Astrocyte of the cerebellum (primary cell): Measurements from ENCODE around the gene NUDT16.

Source experiments
- DNase-seq: peaks from one replicate; pipeline ENCODE4 v3.0.0-alpha.2; 2011; ENCODE audit warnings: low read depth
- H3K4me3 ChIP-seq: 2 replicates; pipeline ENCODE4 v1.5.1; 2011; ENCODE audit warnings: mild to moderate bottlenecking, low read depth, low read length, moderate library complexity
- CTCF ChIP-seq: IDR thresholded peaks from 2 replicates; pipeline ENCODE4 v1.5.1; 2012; ENCODE audit warnings: low read length, low read depth, moderate library complexity, mild to moderate bottlenecking; ENCODE audit errors: missing control alignments
- in situ Hi-C: cut with HindIII; loops from 2 replicates; pipeline ENCODE4 v1.10.0; 2017; ENCODE audit warnings: low sequenced_read_pairs

The NUDT16 gene

GRCh38 chr3:131386429-131387165, 5.0 kb downstream of the NUDT16 start:
- no peak for DNase-seq
- in situ Hi-C loops: no loop called here

GRCh38 chr3:131387796-131388489, 6.4 kb downstream of the NUDT16 start:
- no peak overlapping the region for H3K4me3 ChIP-seq
- DNase-seq: no peak
- TF ChIP-seq CTCF: no peak
- in situ Hi-C loops: no loop called here

More at GRCh38 chr3:131386429-131387165, 5.0 kb downstream of the NUDT16 start:
- H3K4me3 ChIP-seq: no peak overlapping the region
- TF ChIP-seq CTCF: no peak

- no peak overlapping the region for H3K4me3 ChIP-seq
- TF ChIP-seq CTCF: no peak
- no peak for DNase-seq
- in situ Hi-C loops: no loop called here
Observed at GRCh38 chr3:131388490-131388799, 6.9 kb downstream of the NUDT16 start.

- no peak overlapping the region for H3K4me3 ChIP-seq
- no peak for TF ChIP-seq CTCF
- in situ Hi-C loops: no loop called here
- no peak for DNase-seq
Observed at GRCh38 chr3:131390331-131390730, 8.8 kb downstream of the NUDT16 start.

GRCh38 chr3:131393051-131393450, 11.5 kb downstream of the NUDT16 start:
- no peak for TF ChIP-seq CTCF
- H3K4me3 ChIP-seq: no peak overlapping the region
- no peak for DNase-seq
- in situ Hi-C loops: no loop called here

GRCh38 chr3:131393868-131394267, 12.3 kb downstream of the NUDT16 start:
- no peak for DNase-seq
- in situ Hi-C loops: no loop called here
- no peak for TF ChIP-seq CTCF
- H3K4me3 ChIP-seq: no peak overlapping the region
